Brain microvascular endothelial cell (primary cell): ENCODE data around the gene TACR1.
A peak's percentile ranks its signal among the peaks of the same experiment; 100 is the strongest.

ENCODE experiments used
- DNase-seq: peaks from one replicate; pipeline ENCODE4 v3.0.0-alpha.2; 2020
- H3K27ac ChIP-seq: fragments of 250-450 bp; sonication (Bioruptor Pico); 2 replicates; pipeline ENCODE4 v1.5.1; 2020; ENCODE audit warnings: mild to moderate bottlenecking, moderate library complexity
- H3K27me3 ChIP-seq: fragments of 250-450 bp; sonication (Bioruptor Pico); replicated peaks from 2 replicates; pipeline ENCODE4 v1.5.1; 2020; ENCODE audit warnings: mild to moderate bottlenecking
- H3K36me3 ChIP-seq: fragments of 250-450 bp; sonication (Bioruptor Pico); replicated peaks from 2 replicates; pipeline ENCODE4 v1.5.1; 2020; ENCODE audit warnings: mild to moderate bottlenecking
- H3K4me3 ChIP-seq: 2 replicates; pipeline ENCODE4 v1.5.1; 2011; ENCODE audit warnings: low read depth, mild to moderate bottlenecking, control low read depth, low read length, moderate library complexity
- CTCF ChIP-seq: IDR thresholded peaks from 2 replicates; pipeline ENCODE4 v1.5.1; 2011; ENCODE audit warnings: low read depth, mild to moderate bottlenecking, moderate library complexity, low read length, control low read depth, inconsistent platforms; ENCODE audit errors: missing control alignments
- in situ Hi-C: cut with HindIII; loops from 2 replicates; pipeline ENCODE4 v1.10.0; 2017; ENCODE audit warnings: low sequenced_read_pairs, low pct_ligation_motif_present

The TACR1 gene

DNA sequence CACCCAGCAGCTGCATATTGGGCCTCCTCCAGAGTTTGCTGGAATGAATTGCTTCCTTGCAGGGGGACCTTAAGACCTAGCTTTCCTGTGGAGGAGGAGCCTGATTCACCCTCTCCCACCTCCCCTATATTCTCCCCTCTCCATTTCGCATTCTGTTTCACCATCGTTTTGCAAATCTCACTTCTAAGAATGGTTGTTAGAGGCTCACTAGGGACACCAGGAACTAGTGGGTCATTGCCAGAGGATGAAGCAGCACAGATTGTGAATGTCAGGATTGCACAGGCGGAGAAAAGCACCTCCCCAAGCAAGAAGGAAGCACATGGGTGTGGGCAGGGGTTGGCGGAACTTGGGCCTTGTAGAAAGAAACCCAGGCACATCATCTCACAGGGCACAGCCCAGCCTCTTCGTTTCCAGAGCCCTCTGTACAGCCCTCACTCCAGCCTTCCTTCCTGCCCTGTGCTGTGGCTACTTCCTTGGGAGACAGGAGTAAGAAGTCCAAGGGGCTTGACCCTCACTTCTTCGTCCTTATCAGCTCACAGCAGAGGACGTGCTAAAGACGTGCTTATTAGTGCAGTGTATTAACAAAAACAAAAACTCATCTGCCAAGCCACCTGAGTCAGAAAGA, 63.4 kb downstream of the TACR1 start:
- DNase-seq, result no peak
- in situ Hi-C loops, result no loop called here
- Histone ChIP-seq H3K27ac (no peak overlapping the region), H3K36me3 (no peaks in the 10 kb centered on the region), H3K27me3 (no peaks in the 10 kb centered on the region), H3K4me3 (no peak overlapping the region)
- TF ChIP-seq CTCF, result no peak

DNA sequence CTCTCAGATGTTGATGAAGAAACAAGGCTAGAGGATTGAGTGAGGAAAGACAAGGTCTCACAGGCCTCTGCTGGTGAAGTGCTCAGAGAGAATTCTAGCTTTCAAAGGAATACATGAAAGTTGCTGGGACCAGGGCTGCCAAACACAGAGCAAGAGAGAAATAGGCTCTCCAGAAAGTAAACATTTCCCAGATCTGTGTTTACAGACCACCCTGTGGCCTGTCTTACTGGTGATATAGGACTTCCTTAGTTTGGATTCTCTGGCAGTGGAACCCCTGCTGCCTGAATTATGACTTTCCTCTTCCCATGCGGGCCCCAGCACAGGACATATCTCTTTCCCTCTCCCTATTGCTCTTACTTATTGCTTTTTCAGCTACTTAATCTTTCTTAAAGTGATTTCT, 64.5 kb downstream of the TACR1 start:
- DNase-seq, result no peak
- H3K4me3 ChIP-seq, result no peak overlapping the region
- no peak for TF ChIP-seq CTCF
- no peak overlapping the region for H3K27ac ChIP-seq
- no peaks in the 10 kb centered on the region for H3K27me3 ChIP-seq
- in situ Hi-C loops, result no loop called here
- H3K36me3 ChIP-seq, result no peaks in the 10 kb centered on the region

- no peaks in the 10 kb centered on the region for H3K36me3 ChIP-seq
- in situ Hi-C loops, result no loop called here
- no peak overlapping the region for H3K4me3 ChIP-seq
- no peaks in the 10 kb centered on the region for H3K27me3 ChIP-seq
- no peak overlapping the region for H3K27ac ChIP-seq
- no peak for TF ChIP-seq CTCF
- no peak for DNase-seq
Measured at GRCh38 chr2:75133621-75134570, 65.4 kb downstream of the TACR1 start.

DNA sequence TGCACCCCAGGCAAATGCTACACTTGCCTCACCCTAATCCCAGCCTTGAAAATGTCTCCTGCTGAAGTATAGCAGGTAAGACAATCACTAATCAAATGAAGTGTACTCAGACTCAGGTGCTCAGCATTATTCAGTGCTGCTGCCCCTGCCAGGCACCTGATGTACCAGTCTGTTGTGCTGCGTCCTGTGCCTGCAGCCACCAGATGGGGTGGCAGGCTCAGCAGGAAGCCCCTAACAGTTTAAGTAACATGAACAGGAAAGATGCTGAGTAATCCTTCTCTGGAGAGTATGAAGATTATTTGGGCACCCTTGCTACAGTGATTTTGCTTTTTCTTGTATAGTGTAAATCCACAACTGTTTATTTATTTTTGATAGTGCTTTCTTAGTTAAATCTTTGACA, 69.1 kb downstream of the TACR1 start:
- no peaks in the 10 kb centered on the region for H3K36me3 ChIP-seq
- TF ChIP-seq CTCF, result peak; percentile 34
- no peaks in the 10 kb centered on the region for H3K27me3 ChIP-seq
- no peak for DNase-seq
- no peak overlapping the region for H3K4me3 ChIP-seq
- in situ Hi-C loops, result no loop called here
- no peak overlapping the region for H3K27ac ChIP-seq

GRCh38 chr2:75123876-75124275, 75.4 kb downstream of the TACR1 start:
- Histone ChIP-seq H3K4me3 (no peak overlapping the region), H3K36me3 (no peaks in the 10 kb centered on the region), H3K27ac (no peak overlapping the region), H3K27me3 (no peaks in the 10 kb centered on the region)
- in situ Hi-C loops, result no loop called here
- no peak for TF ChIP-seq CTCF
- no peak for DNase-seq
